ENCODE measurements around the gene DNLZ.

DNA sequence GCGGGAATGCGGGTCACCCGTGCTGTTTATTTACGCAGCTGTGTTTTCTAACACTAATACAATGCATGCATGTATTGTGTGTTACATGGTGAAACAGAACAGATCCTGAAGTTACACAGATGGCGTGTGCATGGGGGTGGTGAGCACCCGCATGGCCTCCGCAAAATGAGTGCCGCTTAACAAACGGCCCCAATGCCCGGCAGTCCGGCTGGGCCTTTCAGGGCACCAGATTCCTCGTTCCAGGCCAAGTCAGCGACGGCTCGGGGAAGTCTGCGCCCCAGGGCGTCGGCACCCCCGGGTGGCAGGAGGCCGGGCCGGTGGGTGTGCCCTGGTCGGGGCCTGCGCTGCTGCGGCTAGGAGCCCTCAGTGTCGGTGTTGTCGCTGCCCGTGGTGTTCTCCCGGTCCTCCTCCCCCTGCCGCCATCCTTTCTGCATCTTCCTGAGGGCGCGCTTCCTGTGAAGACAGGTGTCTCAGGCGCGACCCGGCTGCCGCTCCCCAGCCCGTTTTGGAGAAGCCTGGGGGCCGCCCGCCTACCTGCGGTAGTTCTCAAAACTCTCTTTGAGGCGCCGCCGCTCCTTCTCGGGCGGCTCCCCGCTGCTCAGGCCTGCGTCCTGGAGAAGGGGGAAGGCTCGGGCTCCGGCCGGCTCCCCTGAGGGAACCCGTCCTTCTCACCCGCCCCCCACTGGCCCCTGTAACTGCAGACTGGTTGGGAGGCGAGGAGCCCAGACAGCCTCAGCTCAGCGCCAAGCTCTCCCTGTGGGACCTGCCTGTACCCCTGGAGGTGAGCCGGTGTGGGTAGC lies 605 bp upstream of the DNLZ start:
- no peak for TF ChIP-seq POLR2A (IDR thresholded peaks at IDR 0.05)
- TF ChIP-seq, protein P1, sequence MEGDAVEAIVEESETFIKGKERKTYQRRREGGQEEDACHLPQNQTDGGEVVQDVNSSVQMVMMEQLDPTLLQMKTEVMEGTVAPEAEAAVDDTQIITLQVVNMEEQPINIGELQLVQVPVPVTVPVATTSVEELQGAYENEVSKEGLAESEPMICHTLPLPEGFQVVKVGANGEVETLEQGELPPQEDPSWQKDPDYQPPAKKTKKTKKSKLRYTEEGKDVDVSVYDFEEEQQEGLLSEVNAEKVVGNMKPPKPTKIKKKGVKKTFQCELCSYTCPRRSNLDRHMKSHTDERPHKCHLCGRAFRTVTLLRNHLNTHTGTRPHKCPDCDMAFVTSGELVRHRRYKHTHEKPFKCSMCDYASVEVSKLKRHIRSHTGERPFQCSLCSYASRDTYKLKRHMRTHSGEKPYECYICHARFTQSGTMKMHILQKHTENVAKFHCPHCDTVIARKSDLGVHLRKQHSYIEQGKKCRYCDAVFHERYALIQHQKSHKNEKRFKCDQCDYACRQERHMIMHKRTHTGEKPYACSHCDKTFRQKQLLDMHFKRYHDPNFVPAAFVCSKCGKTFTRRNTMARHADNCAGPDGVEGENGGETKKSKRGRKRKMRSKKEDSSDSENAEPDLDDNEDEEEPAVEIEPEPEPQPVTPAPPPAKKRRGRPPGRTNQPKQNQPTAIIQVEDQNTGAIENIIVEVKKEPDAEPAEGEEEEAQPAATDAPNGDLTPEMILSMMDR (IDR thresholded peaks at IDR 0.05) = no peak
